Stimulated activated CD4-positive, alpha-beta T cell treated with anti-CD3 and anti-CD28 coated beads, Interleukin-2, amount 100 ng/mL, for 4 hours (primary cell): ENCODE measurements around the gene GDF7.

Experiments
- DNase-seq: peaks from one replicate; pipeline ENCODE4 v3.0.0-alpha.2; 2020; ENCODE audit warnings: low read depth

Gene GDF7

DNA sequence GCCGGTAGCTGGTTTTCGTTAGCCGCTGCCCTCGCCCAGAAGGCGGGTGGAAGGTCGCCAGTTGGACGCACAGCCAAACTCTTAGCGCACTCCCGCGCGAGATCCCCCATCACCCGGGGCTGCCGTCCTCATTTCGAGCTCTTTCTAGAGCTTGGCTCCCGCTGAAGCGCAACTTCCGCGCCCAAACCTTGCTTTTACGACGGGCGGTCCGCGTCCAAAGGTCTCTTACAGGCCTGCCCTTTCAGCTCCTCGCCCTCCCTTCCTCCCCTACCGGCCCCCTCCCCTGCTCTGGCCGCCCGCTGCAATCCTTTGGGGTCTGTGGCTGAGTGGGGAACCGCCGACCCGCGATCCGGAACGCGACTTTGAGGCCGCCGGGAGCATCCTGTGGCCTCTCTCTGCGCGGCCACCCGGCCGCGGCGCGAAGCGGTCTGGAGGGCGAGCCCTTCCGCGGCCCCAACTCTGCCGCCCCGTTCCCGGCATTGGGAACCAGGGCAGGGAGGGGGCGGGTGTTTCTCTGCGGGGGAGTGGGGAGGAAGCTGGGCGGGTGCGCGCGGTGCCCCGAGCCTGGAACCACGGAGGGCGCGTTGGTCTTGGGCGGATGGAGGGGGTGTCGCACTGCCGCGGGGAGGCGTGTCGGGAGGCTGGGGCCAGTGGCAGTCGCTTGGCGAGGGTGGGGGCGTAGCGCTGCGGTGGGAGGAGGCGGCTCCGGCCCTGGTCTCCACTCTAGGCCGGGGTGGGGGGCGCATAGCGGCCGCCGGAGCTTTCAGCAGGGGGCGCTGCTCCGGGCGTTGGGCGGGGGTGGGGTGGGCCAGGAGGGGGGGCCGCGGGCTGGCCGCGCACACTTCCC is at the start of gene GDF7:
Gene GDF7 (plus strand): TSS at position 841 of the 847 bp plus-strand sequence. CDS start 96 bp downstream, outside the sequence.
- no peak for DNase-seq

- DNase-seq: no peak
Observed at GRCh38 chr2:20617892-20618467, 49.0 kb upstream of the GDF7 start.

- no peak for DNase-seq
Observed at GRCh38 chr2:20618468-20618885, 48.5 kb upstream of the GDF7 start.

DNA sequence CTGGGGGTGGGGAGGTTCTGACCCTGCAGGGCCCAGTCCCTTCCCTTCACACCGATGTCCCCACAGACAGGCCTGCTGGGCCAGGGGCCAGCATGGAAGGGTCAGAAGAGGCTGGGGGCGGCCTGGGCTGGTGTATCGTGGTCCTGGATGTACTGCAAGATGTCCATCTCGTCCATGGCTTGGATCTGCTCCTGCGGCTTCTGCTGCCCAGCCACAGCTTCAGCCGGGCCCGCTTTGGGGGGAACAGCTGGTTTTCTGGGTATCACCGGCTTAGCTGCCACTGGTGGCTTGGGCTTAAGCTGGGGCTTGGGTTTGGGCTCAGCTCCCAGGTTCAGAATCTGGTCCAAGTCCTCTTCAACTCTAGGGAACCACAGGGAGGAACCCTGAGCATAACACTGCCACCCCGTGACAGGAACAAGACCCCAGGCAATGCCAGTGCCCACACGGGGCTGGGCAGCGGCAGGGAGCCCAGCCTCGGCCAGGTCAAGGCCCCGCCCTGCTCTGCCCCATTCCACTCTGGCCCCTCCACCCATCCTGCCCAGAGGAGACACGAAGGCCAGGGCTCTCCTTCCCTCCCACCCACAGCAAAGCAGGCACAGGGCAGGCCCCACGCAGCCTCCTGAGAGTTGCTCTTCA is 47.9 kb upstream of the GDF7 start:
- DNase-seq: no peak

DNA sequence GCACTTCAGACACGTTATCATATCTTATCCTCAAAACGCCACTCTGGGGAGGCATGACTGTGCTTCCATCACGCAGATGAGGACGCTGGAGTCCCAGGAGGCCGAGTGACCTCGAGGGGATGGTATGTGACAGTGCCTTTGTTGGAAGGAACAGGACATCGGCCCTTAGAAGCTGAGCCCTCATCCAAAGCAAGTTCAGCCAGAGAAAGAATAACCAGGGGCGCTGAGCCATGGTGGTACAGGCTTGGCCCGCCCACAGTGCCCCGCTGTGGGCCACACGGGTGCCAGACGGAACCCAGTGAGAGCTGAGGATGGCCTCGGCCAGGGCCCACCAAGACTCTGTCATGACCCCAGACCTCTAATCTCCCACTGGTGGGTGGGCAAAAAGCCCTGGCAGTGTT is 47.3 kb upstream of the GDF7 start:
- no peak for DNase-seq

- DNase-seq: no peak
Observed at GRCh38 chr2:20620271-20620681, 46.7 kb upstream of the GDF7 start.

DNA sequence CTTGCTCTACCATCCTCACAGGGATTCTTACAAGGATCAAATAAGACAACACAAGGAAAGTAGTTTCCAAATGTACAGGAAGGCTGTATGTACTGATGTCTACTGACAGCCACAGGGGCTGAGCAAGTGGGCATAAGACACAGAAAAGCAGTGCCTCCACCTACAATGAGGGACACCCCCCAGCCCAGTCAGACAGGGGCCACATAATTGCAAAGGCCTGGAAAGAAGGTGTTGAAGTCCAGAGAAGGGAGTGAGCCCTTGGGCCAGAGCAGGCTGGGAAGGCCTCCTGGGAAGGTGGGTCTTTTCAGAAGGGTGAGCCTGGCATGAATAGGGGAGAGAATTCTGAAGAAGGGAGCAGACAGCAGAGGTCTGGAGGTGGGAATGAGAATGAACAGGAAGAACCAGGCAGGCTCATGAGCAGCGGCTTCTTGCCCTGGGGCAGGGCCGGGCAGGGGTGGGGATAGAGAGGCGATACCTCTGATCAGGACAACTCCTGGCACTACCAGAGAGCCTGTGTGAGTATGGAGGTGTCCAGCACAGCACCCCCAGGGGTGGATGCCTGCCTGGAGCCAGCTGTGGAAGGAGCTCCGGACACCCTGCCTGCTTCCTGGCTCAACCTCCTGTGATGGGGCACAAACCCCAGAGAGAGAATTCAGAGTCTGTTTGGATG is 46.1 kb upstream of the GDF7 start:
- no peak for DNase-seq

DNA sequence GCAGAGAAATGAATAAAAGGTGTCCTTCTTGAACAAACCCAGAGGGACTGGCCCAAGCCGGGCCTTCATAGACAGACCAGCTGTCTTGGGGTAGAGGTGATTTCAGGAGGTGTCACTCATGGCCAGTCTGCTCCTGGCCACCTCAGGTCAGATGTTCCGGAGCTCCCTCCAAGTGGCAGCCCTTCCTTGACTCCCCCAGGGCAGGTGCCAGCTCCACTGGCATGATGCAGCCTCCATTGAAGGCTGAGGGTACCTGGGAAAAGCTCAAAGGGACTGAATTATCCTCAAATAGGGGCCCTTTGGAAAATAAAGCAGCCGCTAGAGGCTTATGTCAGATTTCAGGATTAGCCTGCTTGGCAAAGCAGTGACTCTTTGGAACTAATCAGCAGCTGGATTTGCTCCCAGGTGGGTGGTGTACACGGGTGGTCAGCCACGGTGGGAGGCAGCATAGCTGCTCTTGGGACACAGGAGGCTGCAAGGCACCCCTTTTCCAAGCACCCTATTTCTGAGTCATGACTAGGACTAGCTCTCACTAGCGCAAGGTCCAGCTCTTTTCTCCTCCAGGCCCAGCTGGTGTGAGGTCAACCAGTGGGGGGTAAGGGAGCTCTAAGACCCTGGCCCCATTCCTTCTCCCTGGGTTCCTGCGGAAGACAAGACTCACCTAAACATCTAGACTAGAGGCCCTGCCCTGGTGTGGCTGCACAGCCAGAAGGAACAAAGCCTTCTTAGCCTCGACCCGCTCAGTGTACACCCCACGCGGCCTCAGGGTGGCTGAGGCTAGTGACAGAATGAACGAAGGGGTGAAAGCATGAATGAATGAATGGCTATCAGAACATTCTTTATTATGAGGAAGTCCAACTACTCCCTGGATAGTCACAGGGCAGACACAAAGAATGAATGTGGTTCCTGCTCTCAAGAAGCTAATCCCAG is 45.3 kb upstream of the GDF7 start:
- no peak for DNase-seq

DNA sequence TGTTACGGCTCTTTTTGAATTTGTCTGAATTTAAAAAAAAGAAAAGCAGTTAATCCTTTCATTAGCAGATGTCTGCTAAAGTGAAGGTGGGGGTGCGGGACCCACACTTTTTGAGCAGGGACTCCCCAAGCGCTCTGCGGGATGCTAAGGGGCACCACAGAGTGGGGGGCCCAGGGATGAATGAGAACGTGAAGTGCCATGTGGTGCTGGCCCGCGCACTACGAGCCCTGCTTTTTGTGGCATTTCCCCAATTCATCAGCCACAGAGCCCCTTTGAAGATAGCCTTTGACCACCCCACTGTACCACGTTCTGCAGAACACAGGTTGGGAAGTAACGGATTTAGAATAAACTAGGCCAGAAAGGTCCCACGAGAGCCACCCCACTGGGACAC is 44.7 kb upstream of the GDF7 start:
- no peak for DNase-seq

- no peak for DNase-seq
Observed at GRCh38 chr2:20622731-20623130, 44.2 kb upstream of the GDF7 start.

DNA sequence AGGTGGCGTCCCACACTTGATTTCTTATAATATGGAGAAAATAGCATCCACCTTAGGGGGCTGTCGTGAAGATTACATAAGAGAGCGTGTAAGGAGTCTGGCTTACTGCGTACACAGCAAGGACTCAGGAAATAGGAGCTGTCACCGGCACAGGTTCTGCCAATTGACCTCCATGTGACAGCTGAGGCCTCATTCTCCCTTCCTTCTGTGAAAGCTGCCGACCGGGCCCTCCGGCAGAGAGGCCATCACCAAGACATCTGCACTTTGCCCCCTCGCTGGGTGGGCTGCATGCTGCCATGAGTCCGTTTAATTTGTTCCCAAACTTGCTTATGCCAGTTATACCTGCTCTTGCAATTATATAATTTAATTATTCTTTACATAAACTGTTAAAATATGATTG is 43.7 kb upstream of the GDF7 start:
- no peak for DNase-seq

- no peak for DNase-seq
Observed at GRCh38 chr2:20623741-20624155, 43.2 kb upstream of the GDF7 start.

DNA sequence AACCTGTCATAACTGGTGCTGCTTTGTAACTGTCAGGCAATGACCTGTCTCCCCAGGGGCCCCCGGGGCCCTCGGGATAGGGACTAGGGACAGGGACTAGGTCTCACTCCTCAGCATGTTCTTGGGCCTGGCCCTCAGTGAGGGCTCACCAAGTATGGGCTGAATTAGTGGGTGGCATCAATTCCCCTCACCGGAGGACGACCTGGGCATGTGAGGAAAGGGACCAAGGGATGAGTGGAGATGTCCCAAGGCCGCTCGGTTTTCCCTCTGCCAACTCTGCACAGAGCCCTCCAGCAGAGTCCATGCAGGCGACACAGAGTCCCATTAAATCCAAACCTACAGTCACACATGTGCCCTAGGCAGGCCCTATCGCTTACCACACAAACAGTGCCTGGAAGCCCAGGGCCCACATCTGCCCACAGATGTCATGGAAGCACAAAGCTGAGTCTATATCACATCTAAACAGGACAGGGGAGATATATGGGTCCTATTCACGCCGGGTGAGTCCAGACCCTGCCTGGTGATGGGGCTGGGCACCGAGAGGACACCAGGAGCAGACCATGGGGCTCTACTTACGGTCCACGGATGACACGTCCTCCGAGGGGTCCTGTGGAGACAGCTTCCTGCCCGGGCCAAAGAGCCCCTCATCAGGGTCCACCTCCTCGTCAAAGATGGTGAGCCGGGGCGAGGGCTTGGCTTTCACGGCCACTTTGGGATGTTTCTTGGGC is 42.6 kb upstream of the GDF7 start:
- no peak for DNase-seq

DNA sequence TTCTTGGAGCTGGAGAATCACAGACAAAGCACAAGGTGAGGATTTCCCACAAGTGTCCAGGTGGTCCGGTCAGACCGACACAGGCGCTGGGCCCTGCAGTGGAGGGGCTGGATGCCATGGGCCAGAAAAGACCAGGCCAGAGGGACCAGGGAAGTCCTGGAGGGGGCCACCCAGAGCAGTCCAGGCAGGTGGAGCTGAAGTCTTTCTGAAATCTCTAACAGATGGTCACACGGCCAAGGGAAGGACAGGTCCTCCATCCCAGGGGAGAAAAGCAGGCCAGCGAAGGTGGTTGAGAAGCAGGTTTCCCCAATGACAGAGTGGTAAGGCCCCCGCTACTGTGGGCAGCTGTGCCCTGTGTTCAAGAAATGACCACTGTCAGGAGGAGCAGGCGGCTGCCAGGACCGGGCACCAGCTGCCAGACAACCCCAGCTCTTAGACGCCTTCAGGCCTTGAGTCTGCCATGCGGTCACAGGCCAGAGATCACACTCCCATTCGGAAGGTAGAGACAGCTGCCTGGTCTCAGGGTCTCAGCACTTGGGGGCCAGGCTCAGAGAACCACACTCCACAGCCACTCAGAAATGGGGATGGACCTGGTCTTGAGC is 42.0 kb upstream of the GDF7 start:
- no peak for DNase-seq

DNA sequence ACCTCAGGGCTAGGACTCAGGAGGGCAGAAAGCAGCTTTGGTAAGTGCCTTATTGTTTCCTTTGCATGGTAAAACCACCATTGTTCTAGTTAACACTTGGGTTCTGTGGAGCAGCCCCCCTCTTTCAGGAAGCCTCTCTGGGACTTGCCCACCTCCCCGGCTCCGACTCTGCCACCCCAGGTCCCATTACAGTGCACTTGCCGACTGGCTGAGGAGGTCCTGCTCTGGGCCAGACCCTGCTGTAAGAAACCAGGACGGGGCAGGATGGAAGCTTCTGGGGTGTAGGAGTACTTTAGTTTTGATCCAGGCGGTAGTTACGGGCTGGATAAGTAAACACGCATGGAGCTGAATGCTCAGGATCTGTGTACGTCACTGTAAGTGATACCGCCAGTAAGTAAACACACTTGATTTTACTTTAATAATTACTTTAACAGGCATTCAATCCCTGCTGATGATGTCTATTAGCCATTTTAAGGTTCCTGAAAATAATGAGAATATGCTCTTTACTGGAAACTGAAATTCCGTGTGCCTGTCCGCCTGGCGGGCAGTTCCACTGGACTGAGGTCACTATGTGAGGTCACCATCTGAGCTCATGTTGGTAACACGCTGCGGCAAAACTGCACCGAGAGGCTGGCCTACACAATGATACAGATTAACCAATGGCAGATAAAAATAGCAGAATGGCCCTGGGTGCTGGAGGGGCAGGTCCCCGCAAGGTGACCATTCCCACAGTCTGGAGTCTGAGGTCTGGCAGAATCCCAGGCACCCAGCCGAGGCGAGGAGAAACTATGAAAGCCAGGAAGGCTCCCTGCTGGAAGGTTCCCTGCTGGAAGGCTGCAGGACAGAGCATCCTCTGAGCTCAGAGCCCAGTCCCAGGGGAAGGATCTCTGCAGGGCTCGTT is 41.2 kb upstream of the GDF7 start:
- DNase-seq: no peak

- no peak for DNase-seq
Observed at GRCh38 chr2:20626392-20626697, 40.6 kb upstream of the GDF7 start.

- no peak for DNase-seq
Observed at GRCh38 chr2:20626698-20627513, 40.0 kb upstream of the GDF7 start.

DNA sequence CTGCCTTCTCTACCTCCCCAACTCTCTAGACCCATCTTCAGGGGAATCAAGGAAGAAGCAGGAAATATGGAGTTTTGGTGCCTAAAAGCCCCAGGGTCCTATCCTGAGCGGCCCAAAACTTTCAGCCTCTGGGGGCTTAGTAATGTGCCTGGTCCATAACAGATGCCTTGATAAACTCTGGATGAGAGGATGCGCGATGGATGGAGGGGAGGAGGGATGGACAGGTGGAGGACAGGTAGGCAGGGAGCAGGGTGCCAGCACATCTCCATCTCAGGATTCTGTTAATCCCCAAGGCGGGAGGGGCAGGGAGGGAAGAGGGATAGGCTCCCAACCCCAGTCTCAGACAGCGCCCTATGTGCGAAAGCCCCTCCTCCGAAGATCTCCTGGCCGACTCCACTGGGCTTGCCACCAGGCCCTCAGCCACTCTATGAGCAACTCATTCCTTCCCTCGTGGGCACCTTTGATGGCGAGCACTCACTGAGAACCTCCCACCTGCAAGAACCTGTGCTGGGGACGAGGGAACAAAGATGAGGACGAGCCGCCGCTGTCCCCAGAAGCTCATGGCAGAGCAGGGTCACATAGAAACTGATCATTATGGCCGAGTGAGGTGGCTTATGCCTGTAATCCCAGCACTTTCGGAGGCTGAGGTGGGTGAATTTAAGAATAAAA is 39.1 kb upstream of the GDF7 start:
- DNase-seq: no peak
